K562 (cell line): Measurements from ENCODE around the gene UQCR11.

Source experiments
- BCL6 ChIP-seq: fragments of 250-450 bp; sonication (Bioruptor Pico); IDR thresholded peaks from 2 replicates; pipeline ENCODE4 v1.4.0; 2020
- ELF4 ChIP-seq: fragments of 450-650 bp; formaldehyde crosslinking; IDR thresholded peaks from 2 replicates; pipeline ENCODE4 v1.4.0; 2022; ENCODE audit warnings: missing genetic modification characterization
- EP300 ChIP-seq: IDR thresholded peaks from 2 replicates; pipeline ENCODE4 v1.6.1; 2012; ENCODE audit warnings: low read length, improper control_type of control experiment
- REST ChIP-seq, 2 experiments: fragments of 450-650 bp; formaldehyde crosslinking in 1 of 2; IDR thresholded peaks; 2 replicates each; pipeline versions ENCODE4 v1.4.0 to v1.6.1; 2014 to 2020; ENCODE audit warnings: mild to moderate bottlenecking in 2 of 2, borderline replicate concordance in 1 of 2, low read depth in 1 of 2
- RNF2 ChIP-seq: sonication (generic); IDR thresholded peaks from 2 replicates; pipeline ENCODE4 v1.6.1; 2016
- RNF219 ChIP-seq: fragments of 250-450 bp; sonication (Bioruptor Pico); IDR thresholded peaks from 2 replicates; pipeline ENCODE4 v1.5.0; 2022; ENCODE audit warnings: mild to moderate bottlenecking
- SNRNP70 ChIP-seq: fragments of 200-400 bp; formaldehyde crosslinking; optimal IDR thresholded peaks from 2 replicates; pipeline ENCODE3; 2017; ENCODE audit warnings: low read depth, low read length
- U2AF2 ChIP-seq: fragments of 200-400 bp; formaldehyde crosslinking; optimal IDR thresholded peaks from 2 replicates; pipeline ENCODE3; 2017; ENCODE audit warnings: low read depth, mild to moderate bottlenecking, low read length
- ZKSCAN3 ChIP-seq: fragments of 250-450 bp; sonication (Bioruptor Pico); IDR thresholded peaks from 2 replicates; pipeline ENCODE4 v1.4.0; 2020
- TF ChIP-seq, protein P1 (sequence below), 3 experiments: IDR thresholded peaks in 2 of 3; conservative IDR thresholded peaks in 1 of 3; 2 replicates each; pipeline ENCODE4 v1.5.1; 2011 to 2012; ENCODE audit warnings: low read length in 3 of 3, mild to moderate bottlenecking in 3 of 3, control low read depth in 2 of 3, improper control_type of control experiment in 1 of 3, inconsistent platforms in 1 of 3, low read depth in 1 of 3, mixed read lengths in 1 of 3, moderate library complexity in 1 of 3; ENCODE audit not compliant: insufficient read depth in 2 of 3

DNA sequence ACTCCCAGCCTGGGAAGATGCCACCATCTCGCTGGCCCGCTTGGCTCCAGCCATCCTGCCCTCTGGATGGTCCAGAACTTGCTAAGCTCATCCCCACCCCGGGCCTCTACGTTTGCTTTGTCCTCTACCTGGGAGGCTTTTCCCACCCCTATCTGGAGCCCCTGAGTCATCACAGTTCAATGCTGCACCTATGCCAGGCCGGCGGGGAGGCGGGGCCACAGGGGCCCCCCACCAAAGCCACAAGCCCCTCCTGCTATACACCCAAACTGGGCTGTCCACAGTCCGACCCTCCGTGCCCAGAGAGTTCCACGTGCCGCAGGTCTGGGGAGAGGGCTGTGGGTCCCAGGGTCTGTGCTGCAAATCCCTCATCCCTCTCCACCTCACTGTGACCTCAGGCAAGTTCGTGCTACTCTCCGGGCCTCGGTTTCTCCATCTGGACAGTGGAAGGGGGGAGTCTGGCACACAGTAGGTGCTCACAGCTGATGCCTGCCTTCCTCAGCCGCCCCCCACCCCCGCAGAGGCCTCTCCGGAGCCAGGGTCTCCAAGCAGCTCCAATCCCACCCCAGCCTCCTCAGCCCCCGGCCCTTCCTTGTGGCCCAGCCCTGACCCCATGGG is 49.0 kb upstream of the UQCR11 start:
- TF ChIP-seq BCL6 (CRISPR knock-in tag) (no peak), ZKSCAN3 (CRISPR knock-in tag) (no peak), U2AF2 (no peak), ELF4 (CRISPR knock-in tag) (no peak), EP300 (no peak), RNF2 (no peak), REST (IDR thresholded peaks at IDR 0.05; ENCODE audit: borderline replicate concordance) (no peak), REST (CRISPR knock-in tag; IDR thresholded peaks at IDR 0.05; ENCODE audit: low read depth) (no peak), SNRNP70 (no peak), RNF219 (CRISPR knock-in tag) (no peak)
- TF ChIP-seq, protein P1, sequence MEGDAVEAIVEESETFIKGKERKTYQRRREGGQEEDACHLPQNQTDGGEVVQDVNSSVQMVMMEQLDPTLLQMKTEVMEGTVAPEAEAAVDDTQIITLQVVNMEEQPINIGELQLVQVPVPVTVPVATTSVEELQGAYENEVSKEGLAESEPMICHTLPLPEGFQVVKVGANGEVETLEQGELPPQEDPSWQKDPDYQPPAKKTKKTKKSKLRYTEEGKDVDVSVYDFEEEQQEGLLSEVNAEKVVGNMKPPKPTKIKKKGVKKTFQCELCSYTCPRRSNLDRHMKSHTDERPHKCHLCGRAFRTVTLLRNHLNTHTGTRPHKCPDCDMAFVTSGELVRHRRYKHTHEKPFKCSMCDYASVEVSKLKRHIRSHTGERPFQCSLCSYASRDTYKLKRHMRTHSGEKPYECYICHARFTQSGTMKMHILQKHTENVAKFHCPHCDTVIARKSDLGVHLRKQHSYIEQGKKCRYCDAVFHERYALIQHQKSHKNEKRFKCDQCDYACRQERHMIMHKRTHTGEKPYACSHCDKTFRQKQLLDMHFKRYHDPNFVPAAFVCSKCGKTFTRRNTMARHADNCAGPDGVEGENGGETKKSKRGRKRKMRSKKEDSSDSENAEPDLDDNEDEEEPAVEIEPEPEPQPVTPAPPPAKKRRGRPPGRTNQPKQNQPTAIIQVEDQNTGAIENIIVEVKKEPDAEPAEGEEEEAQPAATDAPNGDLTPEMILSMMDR (IDR thresholded peaks at IDR 0.05 in 2 of 3, conservative IDR thresholded peaks at IDR 0.05 in 1 of 3; ENCODE audit: insufficient read depth in 2 of 3, low read depth in 1 of 3, low read length in 3 of 3): no peak
